Renal pelvis (tissue), 4 donors: ENCODE measurements around the gene UBE2G2. TPM values are rescaled to one million over a fixed set of nuclear protein-coding genes. Genes with fewer than 3 reads are reported as not detected.

Experiments
- DNase-seq: peaks from one replicate; pipeline ENCODE4 v3.0.0-alpha.2; 2013
- polyA plus RNA-seq, 3 donors: library from polyadenylated mRNA; unstranded; fragments of 120-200 nt; gene quantifications; one replicate each; pipeline ENCODE4 v1.2.1, GENCODE V29; 2013; ENCODE audit not compliant: insufficient read length in 3 of 3

Gene UBE2G2
- polyA plus RNA-seq, 3 donors: 63.5 to 144 (median 125) TPM

DNA sequence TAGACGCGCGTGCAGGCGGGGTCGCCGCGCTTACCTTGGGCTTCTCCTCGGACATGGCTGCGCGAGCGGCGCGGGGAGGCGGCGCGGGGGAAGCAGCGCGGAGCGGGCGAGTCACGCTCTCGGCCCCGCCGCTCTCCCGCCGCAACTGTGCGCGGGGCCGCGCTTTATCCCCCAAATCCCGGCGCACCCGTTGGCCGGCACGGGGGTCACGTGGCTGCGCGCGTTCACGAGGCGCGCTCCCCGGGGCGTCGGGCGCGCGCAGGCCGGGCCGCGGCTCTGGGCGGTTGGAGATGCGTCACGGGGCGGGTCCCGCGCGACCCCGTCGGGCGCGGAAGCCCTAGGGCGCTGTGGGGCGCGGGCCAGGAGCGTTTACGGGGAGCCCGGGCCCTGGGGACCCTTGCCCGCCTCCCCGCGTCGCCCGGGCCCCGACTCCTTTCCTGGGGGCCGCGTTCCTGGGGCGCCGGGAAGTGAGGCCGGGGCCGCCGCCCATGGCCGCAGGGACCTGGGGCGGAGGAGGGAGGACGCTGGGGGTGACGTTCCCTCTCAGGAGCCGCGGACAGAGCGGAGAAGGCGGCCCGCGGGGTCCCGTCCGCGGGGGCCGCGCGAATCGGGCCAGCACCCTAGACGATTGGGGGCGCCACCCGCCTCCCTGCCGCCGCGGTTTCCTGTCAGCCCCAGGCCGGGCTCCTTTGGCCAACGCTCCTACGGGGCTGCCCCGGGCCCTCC, 16.5 kb upstream of the UBE2G2 start, which contains the start of gene SUMO3:
Gene SUMO3 (minus strand): TSS at position 149 of the 726 bp plus-strand sequence. CDS start 94 bp downstream, at position 55.
- peak; percentile 83 for DNase-seq

DNA sequence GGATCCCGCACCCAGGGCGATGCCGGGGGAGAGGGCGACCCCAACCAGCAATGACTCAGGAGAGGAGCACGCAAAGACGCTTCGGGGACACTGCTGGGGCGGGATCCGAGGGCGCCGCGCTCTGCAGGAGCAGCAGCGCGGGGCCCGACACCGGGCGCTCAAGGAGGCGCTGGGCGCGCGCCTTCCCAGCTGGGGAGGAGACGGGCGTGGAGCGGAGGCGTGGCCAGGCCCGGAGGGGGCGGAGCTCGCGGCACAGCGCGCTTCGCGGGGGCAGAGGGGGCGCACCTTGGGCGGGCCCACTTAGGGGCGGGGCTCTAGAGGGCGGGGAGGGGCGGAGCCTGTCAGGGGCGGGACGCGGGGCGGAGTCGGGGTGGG, 15.9 kb upstream of the UBE2G2 start:
- peak; percentile 78 for DNase-seq

DNA sequence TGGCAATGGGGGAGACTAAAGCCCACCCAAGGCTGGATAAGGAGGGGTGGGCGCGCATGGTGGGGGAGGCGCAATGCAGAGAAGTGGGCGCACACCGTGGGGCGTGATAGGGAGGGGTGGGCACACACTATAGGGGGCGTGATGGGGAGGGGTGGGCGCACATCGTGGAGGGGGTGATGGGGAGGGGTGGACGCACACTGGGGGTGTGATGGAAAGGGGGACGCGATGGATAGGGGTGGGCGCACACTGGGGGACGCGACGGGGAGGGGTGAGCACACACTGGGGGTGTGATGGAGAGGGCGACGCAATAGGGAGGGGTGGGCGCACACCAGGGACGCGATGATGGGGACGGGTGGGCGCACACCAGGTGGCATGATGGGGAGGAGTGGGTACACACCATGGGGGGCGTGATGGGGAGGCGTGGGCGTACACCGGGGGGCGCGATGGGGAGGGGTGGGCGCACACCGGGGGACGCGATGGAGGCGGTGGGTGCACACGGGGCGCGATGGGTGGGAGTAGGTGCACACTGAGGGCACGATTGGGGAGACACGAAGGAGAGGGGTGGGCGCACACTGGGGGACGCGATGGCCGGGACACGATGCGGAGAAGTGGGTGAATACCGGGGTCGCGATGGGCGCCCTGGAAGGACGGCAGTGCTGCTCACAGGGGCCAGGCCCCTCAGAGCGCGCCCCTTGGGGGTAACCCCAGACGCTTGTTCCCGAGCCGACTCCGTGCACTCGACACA, 15.3 kb upstream of the UBE2G2 start:
- no peak for DNase-seq

DNA sequence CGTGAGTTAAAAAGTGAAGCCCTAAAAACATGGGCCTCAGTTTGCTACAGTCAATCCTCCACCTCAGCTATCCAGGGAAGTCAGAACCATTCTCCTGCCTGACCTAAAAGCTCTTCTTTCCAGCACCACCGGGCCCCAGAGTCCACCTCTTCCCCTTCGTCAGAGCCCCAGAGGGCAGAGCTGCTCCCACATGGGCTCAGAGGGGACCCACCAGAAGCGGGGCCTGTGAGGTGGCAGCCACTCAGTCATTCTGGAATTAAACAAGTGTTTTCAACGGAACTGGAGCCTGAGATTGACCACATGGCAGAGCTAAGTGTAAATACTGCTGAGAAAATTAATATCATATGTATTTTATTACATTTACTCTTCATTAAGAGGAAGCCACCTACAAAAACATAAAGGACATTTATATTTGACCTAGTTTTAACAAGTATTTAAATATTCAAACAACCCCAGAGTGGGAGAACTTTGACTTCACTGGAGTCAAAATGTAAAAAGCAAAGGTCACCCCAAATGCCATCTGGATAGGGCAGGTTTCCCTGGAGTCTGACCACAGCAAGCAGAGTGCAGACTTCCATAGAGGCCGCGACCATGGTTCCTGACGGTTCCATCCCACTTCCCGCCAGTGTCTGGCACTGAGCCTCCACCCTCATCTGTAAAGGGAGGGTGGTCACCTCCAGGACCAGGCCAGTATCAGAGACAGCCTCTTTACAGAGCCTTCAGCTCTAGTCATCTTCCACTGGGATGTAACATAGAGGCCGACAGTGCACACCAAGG, 14.4 kb upstream of the UBE2G2 start:
- no peak for DNase-seq

DNA sequence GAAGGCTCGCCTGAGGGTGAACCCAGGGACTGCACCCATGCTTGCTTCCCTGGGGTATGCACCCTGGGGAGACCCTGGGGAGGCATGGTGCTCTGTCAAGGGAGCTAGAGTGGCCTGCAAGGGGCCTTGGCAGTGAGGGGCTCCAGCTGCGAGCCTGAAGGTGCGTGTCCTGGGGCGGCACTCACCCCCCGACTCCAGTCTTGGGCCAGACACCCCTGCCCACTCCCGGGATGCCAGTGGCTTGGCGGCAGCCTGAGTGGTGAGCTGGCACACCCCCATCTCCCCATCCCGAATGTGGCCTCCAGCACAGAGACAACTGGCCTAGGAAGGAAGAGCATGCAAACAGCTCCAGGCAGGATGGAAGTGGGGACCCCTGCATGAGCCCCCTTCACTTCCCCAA, 13.6 kb upstream of the UBE2G2 start:
- DNase-seq: no peak

DNA sequence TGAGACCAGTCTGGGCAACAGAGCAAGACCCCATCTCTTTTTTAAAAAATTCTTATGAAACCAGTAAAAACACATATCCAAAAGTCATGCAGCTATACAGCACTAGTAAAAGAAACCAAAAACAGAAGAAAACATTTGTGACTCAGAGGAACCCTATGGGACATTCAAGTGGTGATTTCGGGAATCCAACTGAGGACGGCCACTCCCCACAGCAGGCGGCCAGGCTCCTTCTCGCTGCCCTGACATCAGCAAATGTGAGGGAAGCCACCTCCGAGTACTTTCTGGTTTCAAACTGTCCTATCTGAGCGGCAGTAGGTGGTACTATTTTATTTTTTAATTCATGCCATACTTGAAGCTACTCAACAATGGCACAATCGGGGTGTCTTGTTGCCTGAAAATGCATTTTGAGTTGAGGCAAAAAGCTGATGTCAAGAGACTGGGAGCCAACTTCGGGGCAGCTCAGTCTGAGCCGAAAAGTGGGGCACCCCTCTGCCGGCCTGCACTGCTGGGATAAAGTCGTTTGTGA, 12.9 kb upstream of the UBE2G2 start:
- no peak for DNase-seq

DNA sequence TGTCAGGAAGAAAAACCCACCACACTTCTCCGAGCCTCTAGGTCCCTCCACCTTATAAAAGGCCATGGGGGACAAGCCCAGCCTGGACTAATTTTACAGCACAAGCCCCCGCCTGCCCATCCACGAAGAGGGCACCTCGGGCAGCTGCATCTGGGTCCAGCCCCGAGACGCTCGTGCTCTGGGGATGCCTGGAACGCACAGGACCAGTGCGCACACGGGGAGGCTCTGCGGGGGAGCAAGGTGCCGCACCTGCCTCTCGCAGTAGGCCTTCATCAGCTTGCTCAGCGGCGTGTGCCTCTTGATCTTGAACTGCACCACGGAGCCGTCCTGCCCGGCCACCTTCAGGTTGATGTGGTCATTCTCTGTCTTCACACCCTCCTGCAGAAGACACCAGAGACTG, 12.1 kb upstream of the UBE2G2 start:
- DNase-seq: no peak

DNA sequence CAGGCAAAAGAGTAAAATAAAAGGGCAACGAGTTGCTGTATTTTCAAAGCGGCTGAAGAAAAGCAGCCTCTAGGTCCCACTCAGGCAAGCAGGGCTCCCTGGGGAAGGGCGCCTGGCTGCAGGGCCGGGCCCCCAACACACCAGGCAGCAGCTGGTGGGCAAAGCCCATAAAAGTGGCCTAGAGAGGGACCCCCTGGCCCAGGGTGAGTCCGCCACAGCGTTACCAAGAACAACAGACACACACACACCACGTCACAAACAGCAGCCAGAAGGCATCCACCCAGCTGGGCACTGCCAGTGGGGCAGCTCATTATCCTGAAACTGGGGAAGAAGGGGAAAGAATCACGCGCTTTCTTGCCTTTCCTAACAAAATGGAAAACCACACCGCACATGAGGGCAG, 11.5 kb upstream of the UBE2G2 start:
- no peak for DNase-seq

DNA sequence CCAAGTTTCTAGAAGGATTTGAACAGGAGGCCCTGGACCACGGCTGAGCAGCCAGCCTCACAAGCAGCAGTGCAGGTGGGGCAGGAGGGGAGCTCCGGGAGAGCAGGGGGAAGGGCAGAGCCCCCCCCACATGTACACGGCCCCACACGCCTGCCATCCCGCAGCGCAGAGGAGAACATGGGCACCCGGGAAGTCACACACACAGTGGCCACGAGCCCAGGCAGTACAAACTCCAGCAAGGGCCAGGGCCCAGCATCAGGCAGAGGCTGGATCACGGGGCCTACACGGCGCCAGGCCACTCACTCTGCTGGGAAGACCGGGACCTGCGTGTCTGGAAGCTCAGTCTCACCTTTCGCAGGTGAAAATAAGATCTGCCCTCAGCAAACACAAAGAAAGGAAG, 11.0 kb upstream of the UBE2G2 start:
- no peak for DNase-seq

DNA sequence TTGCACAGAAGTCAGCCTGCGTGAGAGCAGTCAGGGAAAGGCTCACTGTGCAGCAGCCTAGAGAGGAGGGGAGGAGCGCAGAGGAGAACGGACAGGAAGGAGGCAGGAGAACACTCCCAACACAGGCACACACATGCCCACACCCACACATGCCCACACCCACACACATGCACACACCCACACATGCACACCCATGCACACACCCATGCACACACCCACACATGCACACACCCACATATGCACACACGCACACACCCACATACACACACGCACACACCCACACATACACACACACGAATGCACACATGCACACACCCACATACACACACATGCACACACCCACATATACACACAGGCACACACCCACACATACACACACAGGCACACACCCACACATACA, 9.2 kb upstream of the UBE2G2 start:
- DNase-seq: no peak

DNA sequence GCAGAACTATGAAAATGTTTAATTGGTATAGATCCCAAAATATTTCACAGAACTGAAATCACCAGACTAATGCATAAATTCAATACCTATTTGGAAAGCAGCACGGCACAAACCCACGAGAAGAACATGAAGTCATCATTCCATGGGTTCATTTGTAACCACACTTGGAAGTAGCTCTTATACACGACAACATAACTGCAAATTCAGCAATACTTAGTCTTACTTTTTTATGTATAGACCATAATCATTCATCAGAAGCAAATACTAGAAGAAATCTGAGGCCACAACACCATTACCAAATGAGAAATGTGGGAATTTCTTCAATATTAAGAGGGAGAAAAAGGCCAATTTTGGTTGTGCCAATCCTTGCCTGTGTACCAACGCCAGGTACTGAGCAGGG, 4.2 kb upstream of the UBE2G2 start:
- DNase-seq: no peak

DNA sequence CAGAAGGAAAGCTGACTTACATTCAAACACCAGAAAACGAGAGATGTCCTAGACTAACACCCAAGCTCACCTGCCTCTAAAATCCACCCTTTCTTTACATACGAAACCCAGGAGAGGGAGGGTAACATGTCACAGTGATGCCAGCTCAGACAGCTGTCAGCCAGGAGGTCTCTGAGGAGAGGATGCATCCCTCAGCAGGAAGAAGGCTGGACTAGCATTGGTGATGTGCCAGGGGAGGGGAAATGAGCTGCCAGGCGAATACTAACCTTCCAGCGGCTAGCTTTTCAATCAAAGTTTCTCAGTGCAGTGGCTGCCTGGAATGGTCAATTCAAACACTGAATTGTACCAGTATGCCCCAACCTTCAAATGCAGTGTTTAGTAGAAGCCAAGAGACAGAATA, 3.6 kb upstream of the UBE2G2 start:
- no peak for DNase-seq

DNA sequence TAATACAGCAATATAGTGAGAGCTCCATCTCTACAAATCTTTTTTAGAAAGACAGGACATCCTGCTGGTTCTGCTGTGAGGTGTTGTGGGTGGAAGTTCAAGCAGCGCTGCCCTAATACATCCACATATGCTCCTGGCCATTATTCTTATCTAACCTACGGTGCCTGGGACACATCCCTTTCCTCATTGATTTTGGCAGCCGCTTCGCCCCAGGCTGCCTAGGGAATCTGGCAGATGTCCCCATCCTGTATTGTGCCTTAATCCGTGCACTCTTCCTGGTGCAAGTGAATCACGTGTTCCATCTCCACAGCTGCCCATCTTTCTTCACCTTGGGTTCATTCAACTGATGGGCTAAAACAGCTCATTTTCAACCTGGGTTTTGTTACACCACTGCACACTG, 3.1 kb upstream of the UBE2G2 start:
- DNase-seq: no peak

DNA sequence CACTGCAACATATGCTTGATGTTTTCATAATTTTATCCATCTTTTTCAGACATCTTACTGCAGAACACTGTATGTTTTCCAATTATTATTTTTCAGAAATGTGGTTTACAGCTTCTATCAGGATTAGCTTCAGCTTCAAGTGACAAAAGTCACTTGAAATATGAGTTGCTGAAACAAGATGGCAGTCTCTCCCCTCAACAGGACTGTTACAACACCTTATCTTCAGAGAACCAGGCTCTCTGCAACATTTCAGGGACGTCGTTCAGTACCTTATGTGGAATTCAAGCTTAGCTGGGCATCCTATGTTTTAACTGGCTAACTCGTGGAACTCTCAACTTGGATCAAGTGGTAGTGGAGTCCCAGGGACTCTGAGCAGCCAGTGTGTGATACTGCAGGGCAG, 2.0 kb upstream of the UBE2G2 start:
- no peak for DNase-seq

DNA sequence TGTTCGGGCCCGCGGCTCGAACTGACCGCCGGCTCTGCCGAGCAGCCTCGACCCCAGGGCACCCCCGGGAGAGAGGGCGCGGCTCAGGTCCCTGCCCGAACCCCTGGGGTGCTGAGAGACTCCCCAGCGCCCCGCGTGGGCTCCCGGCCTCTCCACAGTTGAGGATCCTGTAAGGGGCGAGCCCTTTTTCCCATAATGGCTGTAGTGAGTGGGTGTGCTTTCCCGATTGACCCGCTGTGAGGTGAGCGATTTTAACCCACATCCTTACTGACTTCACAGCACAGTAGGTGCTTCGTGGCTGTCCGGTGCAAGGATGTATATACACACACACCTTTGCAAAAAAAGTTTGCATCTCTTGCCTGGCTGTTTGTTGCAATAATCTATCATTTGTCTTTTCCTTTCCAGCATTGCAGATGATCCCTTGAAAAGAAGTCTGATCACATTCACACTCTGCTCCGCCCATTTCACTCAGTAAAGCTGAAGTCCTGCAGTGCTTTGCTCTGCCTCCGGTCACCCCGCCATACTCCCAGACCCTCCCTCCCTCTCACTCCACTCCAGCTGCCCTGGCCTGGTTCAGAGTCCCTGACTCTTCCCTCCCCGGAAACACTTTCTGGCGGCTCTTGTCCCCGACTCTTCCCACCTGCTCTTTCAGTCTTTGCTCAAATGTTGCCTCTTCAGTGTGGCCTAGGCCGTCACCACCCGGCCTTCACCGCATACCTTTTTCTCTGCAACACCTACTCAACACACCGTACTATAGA, 955 bp upstream of the UBE2G2 start:
- no peak for DNase-seq

DNA sequence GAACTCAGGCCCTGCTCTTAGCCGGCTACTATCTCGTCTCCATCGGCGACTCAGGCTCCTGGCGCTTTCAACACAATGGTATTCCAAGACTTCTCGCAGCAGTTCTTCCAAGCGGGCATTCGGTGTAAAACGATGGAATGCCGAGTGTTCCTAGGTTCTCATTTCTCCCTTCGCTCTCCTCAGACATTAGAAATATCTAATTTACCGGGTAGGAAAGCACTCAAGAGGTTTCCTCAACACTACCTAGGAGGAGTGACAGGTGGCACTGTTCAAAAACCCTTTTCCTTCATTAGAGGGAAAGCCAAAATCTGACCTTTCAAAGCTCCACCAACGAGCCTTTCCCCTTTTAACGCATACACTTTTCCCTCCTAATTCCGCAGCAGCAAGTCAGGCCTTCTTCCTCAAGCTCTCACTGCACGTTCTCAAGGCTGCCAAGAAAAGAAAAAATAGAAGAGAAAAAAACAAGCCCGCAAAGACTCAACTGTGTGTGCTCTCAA, 601 bp downstream of the UBE2G2 start:
- DNase-seq: no peak

DNA sequence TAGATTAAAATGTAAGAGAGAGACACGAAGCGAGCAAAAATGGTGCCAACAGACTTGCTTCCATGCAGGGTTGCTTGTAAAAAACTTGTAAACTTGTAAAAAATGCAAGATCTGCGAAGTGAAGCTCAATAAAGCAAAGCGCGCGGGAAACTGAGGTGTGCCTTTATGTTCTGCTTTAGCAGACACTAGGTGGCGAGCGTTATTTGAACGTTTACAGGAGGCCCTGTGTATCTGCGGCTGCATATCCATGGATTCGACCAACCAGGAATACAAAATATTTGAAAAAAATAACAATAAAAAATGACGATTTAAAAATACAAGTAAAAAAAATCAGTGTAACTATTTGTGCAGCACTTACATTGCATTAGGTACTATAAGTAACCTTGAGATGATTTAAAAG, 1.5 kb downstream of the UBE2G2 start:
- no peak for DNase-seq

DNA sequence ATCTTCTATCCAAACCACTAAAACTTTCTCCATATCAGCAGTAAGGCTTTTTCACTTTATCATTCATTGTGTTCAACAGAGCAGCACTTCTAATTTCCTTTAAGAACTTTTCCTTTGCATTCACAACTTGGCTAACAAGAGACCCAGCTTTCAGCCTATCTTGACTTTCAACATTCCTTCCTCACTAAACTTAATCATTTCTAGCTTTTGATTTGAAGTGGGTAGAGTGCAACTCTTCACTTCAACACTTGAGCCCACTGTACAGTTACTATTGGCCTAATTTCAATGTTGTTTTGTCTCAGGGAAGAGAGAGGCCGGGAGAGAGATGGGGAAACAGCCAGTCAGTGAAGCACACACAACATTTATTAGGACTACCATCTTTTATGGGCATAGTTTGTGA, 2.0 kb downstream of the UBE2G2 start:
- DNase-seq: no peak

DNA sequence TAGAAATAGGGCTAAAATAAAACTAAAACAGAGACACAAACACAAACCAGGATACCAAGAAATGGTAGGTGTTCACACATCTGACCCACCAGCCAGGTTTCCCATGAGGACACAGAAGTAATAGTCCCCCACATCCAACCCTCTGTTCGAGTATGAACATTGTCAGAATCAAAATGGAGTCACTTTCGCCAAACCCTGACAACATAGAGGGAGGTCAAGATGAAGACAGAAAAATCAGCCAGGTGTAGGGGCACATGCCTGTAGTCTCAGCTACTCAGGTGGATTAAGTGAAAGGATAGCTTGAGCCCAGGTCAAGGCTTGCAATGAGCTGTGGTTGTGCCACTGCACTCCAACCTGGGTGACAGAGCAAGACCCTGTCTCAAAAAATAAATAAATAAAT, 3.8 kb downstream of the UBE2G2 start:
- DNase-seq: no peak

DNA sequence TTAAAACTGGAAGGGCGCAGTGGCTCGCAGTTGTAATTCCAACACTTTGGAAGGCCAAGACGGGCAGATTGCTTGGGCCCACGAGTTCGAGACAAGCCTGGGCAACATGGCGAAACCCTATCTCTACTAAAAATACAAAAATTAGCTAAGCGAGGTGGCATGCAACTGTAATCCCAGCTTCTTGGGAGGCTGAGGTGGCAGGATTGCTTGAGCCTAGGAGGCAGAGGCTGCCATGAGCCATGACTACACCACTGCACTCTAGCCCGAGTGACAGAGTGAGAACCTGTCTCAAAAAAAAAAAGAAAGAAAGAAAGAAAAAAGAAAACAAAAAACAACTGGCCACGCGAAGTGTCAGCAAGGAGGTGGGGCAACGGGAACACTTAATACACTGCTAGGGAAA, 6.3 kb downstream of the UBE2G2 start:
- no peak for DNase-seq

DNA sequence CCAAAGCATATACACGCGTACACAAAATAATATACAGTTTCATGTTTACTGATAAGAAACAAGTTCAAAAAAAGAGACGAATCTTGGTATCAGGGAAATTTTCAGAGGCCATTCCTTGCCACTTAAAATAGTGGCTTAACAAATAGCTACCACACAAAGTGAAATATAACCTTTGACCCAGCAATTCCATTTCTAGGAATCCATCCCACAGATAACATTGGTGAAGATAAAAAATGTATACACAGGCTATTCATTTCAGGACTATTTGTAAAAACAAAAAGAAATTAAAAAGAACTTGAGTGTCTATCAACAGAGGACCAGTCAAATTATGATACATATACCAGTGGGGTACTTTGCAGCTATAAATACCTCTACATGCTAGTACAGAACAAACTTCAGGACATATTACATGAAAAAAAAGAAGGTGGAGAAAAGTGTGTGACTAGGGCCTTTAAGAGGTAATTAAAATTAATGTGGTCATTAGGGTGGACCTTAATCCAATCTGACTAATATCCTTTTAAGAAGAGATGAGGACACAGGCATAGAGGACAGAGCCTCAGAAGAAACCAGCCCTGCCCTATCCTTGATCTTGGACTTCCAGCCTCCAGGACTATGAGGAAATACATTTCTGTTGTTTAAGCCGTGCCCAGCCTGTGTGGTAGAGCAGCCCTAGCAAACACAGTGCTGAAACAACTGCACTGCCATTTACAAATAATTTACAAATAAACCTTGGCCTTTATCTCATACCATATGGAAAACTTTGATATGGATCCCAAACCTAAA, 7.8 kb downstream of the UBE2G2 start:
- DNase-seq: no peak
